ENCODE data around the gene COG8.
A peak's percentile ranks its signal among the peaks of the same experiment; 100 is the strongest.

Gene COG8

GRCh38 chr16:69344171-69344570 is 4.8 kb upstream of the COG8 start:
- no peak for DNase-seq

GRCh38 chr16:69340095-69340644 is 806 bp upstream of the COG8 start:
- no peak for DNase-seq

GRCh38 chr16:69338557-69339288 is 641 bp downstream of the COG8 start:
- DNase-seq = no peak

- no peak for DNase-seq
These were observed 4.7 kb downstream of the COG8 start for GRCh38 chr16:69334696-69335095.

- peak; percentile 85 to 89 for DNase-seq
These were observed 8.9 kb downstream of the COG8 start, which contains the start of gene PDF for GRCh38 chr16:69330286-69331109. Gene PDF, minus strand, starts transcription at chr16:69330588. Its CDS starts 18 bp downstream, at chr16:69330570.

GRCh38 chr16:69329369-69330285 is 9.7 kb downstream of the COG8 start:
- DNase-seq = no peak

GRCh38 chr16:69328854-69329316 is 10.5 kb downstream of the COG8 start:
- peak; percentile 42 to 77 for DNase-seq

- no peak for DNase-seq
These were observed 11.6 kb downstream of the COG8 start for GRCh38 chr16:69327585-69328310.

- DNase-seq = no peak
These were observed 13.0 kb downstream of the COG8 start for GRCh38 chr16:69326172-69326873.

- DNase-seq = no peak
These were observed 13.6 kb downstream of the COG8 start for GRCh38 chr16:69325784-69326171.

GRCh38 chr16:69324585-69325253 is 14.6 kb downstream of the COG8 start:
- no peak for DNase-seq

GRCh38 chr16:69324013-69324531 is 15.3 kb downstream of the COG8 start:
- DNase-seq = peak in 1 of 2 experiments; percentile 57

- no peak for DNase-seq
These were observed 15.9 kb downstream of the COG8 start for GRCh38 chr16:69323415-69323814.

- no peak for DNase-seq
These were observed 17.0 kb downstream of the COG8 start for GRCh38 chr16:69322343-69322742.

- no peak for DNase-seq
These were observed 18.3 kb downstream of the COG8 start for GRCh38 chr16:69321080-69321479.

- no peak for DNase-seq
These were observed 18.7 kb downstream of the COG8 start for GRCh38 chr16:69320740-69321073.

- no peak for DNase-seq
These were observed 19.3 kb downstream of the COG8 start for GRCh38 chr16:69319826-69320739.

- no peak for DNase-seq
These were observed 20.0 kb downstream of the COG8 start for GRCh38 chr16:69319381-69319780.

- no peak for DNase-seq
These were observed 20.5 kb downstream of the COG8 start for GRCh38 chr16:69318911-69319289.
